Epithelial cell of alveolus of lung (primary cell): Measurements from ENCODE around the gene ZAR1. TPM values are rescaled to one million over a fixed set of nuclear protein-coding genes. Genes with fewer than 3 reads are reported as not detected.

ENCODE experiments used
- total RNA-seq: library from RNA; depleted of rRNA; stranded (reverse); fragments of >200 nt; gene quantifications from 2 replicates; pipeline ENCODE4 v1.2.1, GENCODE V29; 2015

The ZAR1 gene
- total RNA-seq: not detected in 2 replicates

GRCh38 chr4:48490012-48490679 lies at the start of gene ZAR1:
TSS of gene ZAR1 (plus strand) at chr4:48490252. CDS start at chr4:48490292, 40 bp downstream.

DNA sequence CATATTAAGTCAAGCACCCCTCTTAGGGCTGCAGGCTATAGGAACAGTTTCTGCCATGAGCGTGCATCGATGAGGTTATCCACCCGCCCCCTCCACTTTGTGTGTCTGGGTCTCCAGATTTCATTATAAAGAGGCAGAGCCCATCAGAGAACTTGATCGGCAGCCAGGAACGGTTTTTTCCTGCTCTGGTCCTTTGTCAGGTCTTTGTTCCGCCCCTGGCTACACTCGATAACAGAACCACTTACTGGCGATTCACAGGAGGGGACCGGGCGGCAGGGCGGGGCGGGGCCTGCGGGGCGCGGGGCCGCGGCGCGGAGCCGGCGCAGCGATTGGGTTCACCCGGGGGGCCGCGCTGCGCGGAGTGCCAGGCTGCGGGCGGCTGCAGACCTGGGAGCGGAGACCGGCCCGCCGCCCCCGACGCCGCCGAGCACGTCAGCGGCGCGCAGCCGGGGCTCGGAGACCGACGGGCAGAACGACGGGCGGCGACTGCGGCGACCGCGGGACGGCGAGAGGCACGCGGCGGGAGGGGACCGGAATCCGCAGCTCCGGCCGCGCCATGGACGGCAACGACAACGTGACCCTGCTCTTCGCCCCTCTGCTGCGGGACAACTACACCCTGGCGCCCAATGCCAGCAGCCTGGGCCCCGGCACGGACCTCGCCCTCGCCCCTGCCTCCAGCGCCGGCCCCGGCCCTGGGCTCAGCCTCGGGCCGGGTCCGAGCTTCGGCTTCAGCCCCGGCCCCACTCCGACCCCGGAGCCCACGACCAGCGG lies 6.9 kb upstream of the ZAR1 start, which contains the start of gene SLC10A4:
Gene SLC10A4 (plus strand): TSS at position 338 of the 771 bp plus-strand sequence. CDS start 219 bp downstream, at position 557.

Other genes starting within 250 kb of the ZAR1 start
- 0.26 and 2.6 TPM in 2 replicates for gene TEC, start 220.4 kb upstream of the ZAR1 start, total RNA-seq
- gene SLAIN2, start 148.7 kb upstream of the ZAR1 start, total RNA-seq: 63.1 and 77.4 TPM in 2 replicates
- gene SLC10A4, start 6.9 kb upstream of the ZAR1 start, total RNA-seq: not detected in 2 replicates